Inflammatory macrophage (primary cell): ENCODE results near the gene PLPP4.

Experiments used
- DNase-seq, 2 donors: peaks; one replicate each; pipeline ENCODE4 v3.0.0-alpha.2; 2020 to 2022

Gene PLPP4

DNA sequence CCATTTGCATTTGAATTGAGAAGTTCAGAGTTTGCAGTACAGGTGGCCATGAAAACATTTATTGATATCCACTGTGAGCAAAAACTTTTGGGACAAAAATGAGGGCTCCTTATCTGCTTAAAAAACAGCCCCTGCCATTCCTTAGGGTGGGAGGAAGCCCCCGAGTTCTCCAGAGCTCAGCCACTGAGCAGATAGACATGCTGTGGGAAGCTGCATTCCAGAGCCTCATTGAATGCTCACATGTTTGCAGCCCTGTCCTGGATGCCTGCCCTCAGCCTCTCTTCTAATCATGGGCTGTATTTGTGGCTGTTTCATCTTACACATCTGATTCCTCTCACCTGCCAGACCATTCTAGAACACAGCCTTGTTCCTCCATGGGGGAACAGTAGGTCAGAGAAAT is 33.3 kb downstream of the PLPP4 start:
- DNase-seq = no peak

GRCh38 chr10:120492346-120492745 is 35.3 kb downstream of the PLPP4 start:
- DNase-seq = no peak

DNA sequence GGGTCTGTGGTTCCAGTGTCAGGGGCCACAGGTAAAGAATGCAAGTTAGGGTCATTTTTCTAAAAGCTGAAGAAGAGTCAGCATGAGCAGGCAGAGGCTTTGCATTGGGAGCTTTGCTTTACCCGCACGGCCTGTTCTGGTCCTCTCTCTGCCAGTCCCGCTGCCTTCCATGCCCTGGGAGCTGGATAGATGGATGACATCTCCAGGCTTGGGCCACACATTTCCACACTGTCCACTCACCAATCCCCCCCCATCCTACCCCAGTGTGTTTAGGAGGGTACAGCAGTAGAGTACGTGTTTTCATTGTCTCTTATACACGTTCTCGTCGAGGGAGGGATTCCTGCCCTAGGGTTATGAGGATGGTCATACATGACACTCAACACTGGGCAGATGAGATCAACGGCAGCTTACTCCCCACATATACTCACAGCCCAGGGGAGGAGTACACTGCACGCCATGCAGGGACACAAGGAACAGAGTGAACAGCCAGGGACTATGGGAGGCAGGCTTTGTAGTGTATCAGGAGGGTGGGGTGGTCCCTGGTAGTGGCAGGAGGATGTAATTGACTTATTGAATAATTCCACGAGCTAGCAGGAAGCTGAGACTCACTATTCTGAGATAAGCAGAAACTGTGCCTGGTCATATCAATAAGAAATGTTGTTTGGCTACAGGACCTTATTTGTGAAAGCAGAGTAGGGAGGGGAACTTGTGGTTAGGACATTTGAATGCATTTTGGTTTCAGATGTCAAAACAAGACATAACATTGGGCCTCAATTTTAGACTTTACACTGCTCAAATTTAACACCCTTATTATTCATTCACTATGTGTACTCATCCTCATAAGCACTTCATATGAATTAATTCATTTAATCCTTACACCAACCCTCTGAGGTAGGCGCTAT is 36.6 kb downstream of the PLPP4 start:
- no peak for DNase-seq

DNA sequence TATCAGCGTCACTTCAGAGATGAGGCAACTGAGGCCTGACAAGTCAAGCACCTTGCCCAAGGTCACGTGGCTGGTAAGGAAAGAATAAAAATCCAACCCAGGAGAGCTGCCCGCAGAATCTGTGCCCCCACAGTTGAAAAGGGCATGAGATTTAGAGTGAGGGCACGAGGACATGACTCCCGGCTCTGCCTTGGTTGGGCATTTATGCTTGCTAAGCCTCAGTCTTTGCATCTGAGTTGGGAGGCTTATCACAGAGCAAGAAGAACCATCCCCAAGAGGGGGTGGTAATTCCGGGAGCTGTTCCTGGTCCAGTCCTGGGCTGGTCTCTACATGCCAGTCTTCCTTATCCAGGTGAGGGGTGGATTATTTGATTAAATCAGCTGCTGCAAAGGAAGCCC is 37.3 kb downstream of the PLPP4 start:
- DNase-seq = no peak

DNA sequence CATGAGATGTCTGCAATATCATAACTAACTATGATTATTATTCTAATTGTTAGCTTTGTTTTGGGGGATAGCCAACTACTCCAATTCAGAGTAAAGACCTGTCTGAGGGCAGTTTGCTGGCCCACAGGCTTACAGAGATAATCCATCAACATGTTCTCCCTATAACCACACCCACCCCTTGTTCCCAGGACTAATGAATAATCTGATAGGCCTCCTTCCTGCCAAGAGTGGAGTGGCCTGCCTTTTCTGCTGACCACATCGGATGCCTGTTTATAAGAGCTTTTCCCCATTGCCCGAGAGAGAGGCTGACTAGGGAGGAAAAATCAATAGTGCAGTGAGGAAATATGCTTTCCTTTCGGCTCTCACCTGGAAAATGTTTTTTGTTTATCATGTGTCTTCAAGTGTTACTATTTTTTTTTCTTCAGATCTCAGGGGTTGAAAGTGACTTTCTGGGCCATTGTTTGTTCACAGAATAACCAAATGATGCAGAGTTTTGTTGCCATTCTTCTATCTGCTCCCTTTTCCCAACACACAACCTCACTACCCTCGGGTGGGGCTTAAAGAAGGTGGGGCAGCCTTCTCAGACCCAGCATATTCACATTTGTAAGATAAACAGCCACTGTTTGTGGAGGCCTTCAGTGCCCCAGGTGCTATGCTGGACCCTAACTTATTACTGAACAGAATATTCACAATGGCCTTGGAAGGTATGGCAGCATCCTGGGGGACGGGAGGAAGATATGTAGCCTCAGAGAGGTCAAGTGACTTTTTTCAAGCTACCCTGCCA is 38.4 kb downstream of the PLPP4 start:
- no peak for DNase-seq

DNA sequence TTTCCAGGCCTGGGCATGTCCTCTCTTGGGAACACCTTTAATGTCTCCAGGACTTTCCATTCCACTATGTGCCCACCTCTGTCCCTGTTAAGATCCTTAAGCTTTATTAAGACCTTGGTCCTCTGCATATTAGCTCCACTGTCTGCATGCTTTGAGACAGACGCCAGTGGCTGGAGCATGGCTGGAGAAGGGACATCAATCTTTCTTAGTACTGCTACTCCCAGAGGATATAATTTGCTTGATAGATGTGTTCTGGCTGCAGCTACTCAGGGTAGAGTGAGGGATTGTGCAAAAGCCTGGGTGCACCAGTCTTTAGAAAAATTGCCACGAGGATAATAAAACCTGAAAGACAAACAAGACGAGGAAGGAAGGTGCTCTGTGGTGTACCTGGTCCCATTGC is 42.9 kb downstream of the PLPP4 start:
- DNase-seq = no peak

GRCh38 chr10:120503689-120504088 is 46.7 kb downstream of the PLPP4 start:
- DNase-seq = no peak

GRCh38 chr10:120504227-120504626 is 47.2 kb downstream of the PLPP4 start:
- peak; percentile 18 to 57 for DNase-seq

DNA sequence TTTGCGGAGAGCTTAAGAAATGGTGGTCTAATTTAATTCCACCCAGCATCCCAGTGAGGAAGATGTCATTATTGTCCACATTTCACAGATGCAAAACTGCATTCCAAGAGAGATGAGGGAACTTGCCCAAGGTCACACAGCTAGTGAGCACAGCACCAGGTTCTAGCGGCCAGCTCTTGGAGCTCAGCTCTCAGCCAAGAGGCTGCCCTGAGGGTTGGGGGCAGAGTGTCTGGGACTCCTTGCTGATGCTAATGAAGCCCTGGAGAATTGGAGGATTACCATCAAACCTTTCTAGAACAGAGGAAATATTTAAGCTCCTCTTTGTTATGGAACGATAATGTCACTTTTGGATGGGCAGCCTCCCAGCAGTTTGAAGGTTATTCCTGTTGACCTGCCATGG is 48.0 kb downstream of the PLPP4 start:
- DNase-seq = no peak

- DNase-seq = no peak
Observed at GRCh38 chr10:120505866-120506265, 48.8 kb downstream of the PLPP4 start.

- no peak for DNase-seq
Observed at GRCh38 chr10:120506674-120507073, 49.6 kb downstream of the PLPP4 start.

DNA sequence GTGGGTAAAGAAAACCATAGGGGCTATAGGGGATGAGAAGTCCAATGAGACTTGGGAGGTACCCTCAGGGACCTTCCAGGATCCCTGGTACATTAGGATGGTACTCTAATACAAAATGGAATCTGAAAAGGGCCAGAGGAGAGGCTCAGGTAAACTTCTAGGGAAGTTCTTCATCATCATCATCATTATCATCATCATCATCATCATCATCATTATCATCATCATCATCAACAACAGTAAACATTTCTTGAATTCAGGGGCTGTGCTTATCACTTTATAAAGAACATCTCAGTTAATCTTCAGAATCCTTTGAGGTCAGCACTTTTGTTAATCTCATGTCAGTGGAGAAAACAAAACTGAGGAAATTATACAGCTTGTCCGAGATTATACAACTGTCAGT is 50.1 kb downstream of the PLPP4 start:
- DNase-seq = no peak

DNA sequence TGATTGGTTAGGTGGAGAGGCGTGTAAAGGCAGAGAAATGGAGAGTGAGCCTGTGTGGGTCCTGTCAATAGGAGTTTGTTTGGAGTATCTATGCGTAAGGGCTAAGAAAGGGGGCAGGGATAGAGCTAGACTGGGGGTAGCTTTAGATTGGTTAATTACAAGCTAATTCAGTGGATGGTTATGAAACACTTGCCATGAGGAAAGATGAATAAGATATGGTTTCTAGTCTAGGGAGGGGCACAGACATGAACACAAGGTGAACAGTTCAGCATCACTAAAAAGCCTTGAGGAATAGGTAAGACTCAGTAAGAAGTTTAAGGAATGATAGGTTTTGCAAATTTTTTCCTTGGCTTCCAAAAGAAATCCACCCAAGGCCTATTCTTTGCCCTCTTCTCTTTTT is 50.6 kb downstream of the PLPP4 start:
- no peak for DNase-seq

DNA sequence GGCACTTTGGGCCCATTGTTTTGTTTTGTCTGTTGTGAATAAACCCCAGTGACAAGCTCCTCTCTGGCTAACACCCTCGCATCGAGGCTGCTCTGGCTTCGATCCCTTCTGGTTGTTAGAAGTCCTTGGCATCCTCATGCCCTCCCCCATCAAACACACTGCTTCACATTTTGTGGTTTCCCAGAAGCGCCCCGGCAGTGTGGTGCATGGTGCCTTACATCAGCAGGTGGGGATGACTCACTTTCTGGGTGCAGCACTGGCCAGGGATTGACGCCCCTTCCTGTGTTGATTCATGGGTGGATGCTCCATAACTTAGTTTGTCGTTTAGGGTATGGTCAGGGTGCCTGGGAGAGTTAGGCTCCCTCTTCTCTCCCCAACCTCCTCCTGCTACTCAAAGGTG is 51.4 kb downstream of the PLPP4 start:
- DNase-seq = no peak

DNA sequence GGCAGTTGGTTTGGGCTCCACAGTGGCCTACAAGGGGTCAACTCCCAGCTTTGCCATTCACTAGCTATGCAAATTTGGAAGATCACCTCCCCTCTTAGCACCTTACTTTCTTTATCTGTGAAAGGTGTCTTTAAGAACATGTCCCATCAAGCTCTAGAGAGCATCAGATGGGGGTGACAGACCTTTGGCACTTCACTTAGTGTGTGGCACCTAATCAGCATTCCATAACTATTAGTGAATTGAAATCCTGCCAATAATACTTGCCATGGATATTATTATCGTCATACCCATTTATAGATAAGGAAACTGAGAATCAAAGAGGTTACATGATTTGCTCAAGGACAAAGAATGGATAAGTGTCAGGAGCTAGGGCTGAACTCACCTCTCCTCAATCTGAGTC is 51.9 kb downstream of the PLPP4 start:
- no peak for DNase-seq

DNA sequence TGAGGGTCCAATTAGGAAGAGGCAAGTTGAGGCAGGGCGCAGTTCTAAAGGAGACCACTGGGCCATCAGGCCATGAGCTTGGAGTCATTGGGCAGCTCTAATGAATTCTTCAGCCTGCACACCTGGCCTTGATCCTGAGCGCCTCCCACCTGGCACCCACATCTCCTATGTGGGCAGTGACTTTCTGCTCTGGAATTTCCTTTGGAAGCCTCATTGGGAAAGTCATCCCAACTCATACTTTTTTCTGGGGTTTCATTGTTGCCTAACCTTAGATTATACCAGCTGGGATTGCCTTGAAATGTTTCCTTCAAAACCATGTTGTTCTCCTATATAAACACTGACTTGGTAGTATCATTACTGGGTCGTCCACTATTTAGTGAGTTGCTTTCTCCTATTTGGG is 54.1 kb downstream of the PLPP4 start:
- DNase-seq = no peak

DNA sequence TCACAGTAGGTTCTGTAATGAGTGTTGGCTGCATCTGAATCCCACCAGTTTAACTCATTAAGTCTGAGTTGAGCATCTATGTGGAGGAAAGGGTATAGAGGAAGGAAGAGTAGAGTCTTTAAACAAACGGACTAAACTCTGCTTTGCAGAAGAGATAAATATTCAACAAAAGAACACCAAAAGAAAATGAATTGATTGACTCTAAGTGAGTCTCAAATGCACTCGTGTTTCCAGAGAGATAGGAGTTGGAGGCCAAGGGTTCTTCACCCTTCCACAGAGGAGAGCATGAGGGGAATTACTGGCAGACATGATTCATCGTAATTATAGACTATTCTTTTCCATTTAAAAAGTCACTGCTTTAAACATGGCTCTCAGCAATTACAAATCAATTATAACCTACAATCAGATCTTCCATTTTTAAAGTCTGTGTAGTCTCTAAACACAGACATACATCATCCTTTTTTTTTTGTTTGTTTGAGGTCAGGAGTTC is 56.3 kb downstream of the PLPP4 start:
- DNase-seq = no peak

DNA sequence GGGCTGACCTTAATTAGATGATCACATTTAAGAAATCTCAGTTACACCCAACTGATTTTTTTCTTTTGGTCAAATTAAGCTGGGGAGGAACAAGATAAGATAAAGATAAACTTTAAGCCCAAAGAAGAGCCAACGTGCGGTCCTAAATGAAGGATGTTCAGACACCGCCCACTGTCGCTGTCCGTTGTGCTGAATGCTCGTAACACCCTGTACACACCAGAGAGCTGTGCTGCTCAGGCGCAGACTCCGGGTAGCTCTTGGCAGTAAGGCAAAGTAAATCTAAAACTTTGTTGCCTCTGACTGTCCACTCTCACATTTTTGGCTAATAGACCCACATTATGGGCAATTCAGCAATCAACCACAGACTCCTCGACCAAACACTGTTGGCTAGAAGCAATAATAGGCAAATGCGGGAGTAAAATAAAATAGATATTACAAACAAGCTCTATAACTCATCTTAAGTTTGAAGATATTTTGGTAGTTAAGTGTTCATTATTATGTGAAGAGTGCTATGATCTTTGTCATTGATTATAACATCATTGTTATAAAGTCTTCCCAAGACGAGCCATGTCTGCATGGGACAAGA is 57.1 kb downstream of the PLPP4 start:
- peak; percentile 26 to 51 for DNase-seq

- DNase-seq = no peak
Observed at GRCh38 chr10:120514959-120515358, 57.9 kb downstream of the PLPP4 start.

- no peak for DNase-seq
Observed at GRCh38 chr10:120515741-120516140, 58.7 kb downstream of the PLPP4 start.

DNA sequence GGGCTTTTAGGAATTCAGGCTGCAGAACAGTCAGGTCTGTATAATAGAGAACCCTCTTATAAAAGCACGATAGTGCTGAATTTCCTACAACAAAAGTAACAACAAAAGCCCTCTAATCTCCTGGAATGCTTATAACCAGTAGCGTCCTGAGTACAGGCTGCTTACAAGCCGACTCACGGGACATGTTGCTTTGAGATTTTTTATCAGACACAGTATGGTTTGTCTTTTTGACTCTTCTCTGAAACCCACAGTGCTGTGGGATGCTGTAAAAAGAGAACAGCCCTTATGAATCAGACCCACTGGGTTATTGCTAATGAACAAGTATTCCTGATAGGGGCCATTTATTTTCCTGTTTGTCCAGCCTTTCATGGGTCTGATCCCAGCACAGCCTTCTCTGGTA is 59.4 kb downstream of the PLPP4 start:
- DNase-seq = no peak

GRCh38 chr10:120517196-120517595 is 60.2 kb downstream of the PLPP4 start:
- no peak for DNase-seq

GRCh38 chr10:120517881-120518484 is 61.0 kb downstream of the PLPP4 start:
- no peak for DNase-seq
